Gastroesophageal sphincter (tissue), 3 donors: ENCODE data around the gene ATRAID.

Experiments
- POLR2A ChIP-seq, 2 donors: fragments of 450-650 bp; IDR thresholded peaks; one replicate each; pipeline ENCODE4 v1.6.1; 2017; ENCODE audit warnings: antibody characterized with exemption in 2 of 2, mild to moderate bottlenecking in 2 of 2, moderate library complexity in 1 of 2
- POLR2AphosphoS5 ChIP-seq: sonication (generic); formaldehyde crosslinking; IDR thresholded peaks from one replicate; pipeline ENCODE4 v1.6.1; 2017; ENCODE audit warnings: antibody characterized with exemption
- TF ChIP-seq, protein P1 (sequence below), 4 experiments: fragments of 200-600 bp in 2 of 4; fragments of 450-650 bp in 2 of 4; sonication (generic) in 1 of 4; IDR thresholded peaks; one replicate each; pipeline ENCODE4 v1.5.1; 2017 to 2019; ENCODE audit warnings: antibody characterized with exemption in 4 of 4, mild to moderate bottlenecking in 2 of 4, moderate library complexity in 2 of 4

DNA sequence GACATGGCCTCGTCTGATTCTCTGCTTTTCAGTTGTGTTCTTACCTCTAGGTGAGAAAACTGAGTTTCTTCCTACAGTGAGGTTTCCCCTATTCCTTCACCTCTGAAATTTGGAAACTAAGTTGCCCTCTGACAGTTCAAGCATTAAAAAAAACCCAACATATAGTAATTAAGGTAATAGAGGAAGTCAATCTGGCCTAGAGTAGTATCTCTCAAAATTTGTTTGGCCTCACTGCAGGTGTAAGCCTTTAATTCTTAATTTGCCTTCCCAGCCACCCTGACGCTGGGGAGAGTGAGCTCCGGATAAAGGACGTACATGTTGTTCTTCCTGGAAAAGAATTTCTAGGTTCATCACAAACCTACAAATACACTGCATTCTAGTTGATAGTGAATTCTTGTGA lies 6.8 kb downstream of the ATRAID start:
- TF ChIP-seq, protein P1, sequence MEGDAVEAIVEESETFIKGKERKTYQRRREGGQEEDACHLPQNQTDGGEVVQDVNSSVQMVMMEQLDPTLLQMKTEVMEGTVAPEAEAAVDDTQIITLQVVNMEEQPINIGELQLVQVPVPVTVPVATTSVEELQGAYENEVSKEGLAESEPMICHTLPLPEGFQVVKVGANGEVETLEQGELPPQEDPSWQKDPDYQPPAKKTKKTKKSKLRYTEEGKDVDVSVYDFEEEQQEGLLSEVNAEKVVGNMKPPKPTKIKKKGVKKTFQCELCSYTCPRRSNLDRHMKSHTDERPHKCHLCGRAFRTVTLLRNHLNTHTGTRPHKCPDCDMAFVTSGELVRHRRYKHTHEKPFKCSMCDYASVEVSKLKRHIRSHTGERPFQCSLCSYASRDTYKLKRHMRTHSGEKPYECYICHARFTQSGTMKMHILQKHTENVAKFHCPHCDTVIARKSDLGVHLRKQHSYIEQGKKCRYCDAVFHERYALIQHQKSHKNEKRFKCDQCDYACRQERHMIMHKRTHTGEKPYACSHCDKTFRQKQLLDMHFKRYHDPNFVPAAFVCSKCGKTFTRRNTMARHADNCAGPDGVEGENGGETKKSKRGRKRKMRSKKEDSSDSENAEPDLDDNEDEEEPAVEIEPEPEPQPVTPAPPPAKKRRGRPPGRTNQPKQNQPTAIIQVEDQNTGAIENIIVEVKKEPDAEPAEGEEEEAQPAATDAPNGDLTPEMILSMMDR (IDR thresholded peaks at IDR 0.05): no peak
- TF ChIP-seq POLR2AphosphoS5 (no peak), POLR2A (IDR thresholded peaks at IDR 0.05) (no peak)
